Ishikawa (cell line): ENCODE measurements around the gene PLEKHA3.

Experiments
- EP300 ChIP-seq: IDR thresholded peaks from 2 replicates; pipeline ENCODE4 v1.6.1; 2012; ENCODE audit warnings: borderline replicate concordance
- FOXM1 ChIP-seq: IDR thresholded peaks from 2 replicates; pipeline ENCODE4 v1.6.1; 2012; ENCODE audit warnings: low read depth, borderline replicate concordance
- MAX ChIP-seq: IDR thresholded peaks from 2 replicates; pipeline ENCODE4 v1.6.1; 2012
- TAF1 ChIP-seq: IDR thresholded peaks from 2 replicates; pipeline ENCODE4 v1.6.1; 2012; ENCODE audit warnings: low read depth, mild to moderate bottlenecking
- YY1 ChIP-seq: IDR thresholded peaks from 2 replicates; pipeline ENCODE4 v1.6.1; 2012; ENCODE audit warnings: low read depth

- TF ChIP-seq TAF1 (no peak), EP300 (no peak), YY1 (no peak), MAX (no peak), FOXM1 (no peak)
Measured at GRCh38 chr2:178452870-178453269, 27.4 kb upstream of the PLEKHA3 start.
